Naive B cell (primary cell): Measurements from ENCODE around the gene PSG5. TPM values are rescaled to one million over a fixed set of nuclear protein-coding genes. Genes with fewer than 3 reads are reported as not detected.
"Not testable (repeated sequence)": the region's sequence is repeated elsewhere in the genome, so short reads cannot be mapped to it uniquely, and the experiment has no call there.

Experiments used
- ATAC-seq, 2 donors: fragments of 150-1000 bp; cut with Tn5 transposase; 2 replicates each; pipeline ENCODE4 v1.10.0; 2021; ENCODE audit warnings: low read depth in 2 of 2, mild to moderate bottlenecking in 2 of 2, moderate library complexity in 2 of 2
- DNase-seq: peaks from one replicate; pipeline ENCODE4 v3.0.0; 2022
- H3K27ac Mint-ChIP-seq, 6 donors: one replicate each; pipeline ENCODE4 v1.8.0; 2020 to 2022; ENCODE audit warnings: mild to moderate bottlenecking in 6 of 6, mixed read lengths in 6 of 6, moderate library complexity in 5 of 6, inconsistent platforms in 2 of 6
- H3K27me3 Mint-ChIP-seq, 3 donors: one replicate each; pipeline ENCODE4 v1.8.0; 2021 to 2022; ENCODE audit warnings: mixed read lengths in 3 of 3, mild to moderate bottlenecking in 1 of 3
- H3K36me3 Mint-ChIP-seq, 2 donors: one replicate each; pipeline ENCODE4 v1.8.0; 2020 to 2022; ENCODE audit warnings: mixed read lengths in 2 of 2, inconsistent platforms in 1 of 2, mild to moderate bottlenecking in 1 of 2
- H3K4me1 Mint-ChIP-seq, 3 donors: one replicate each; pipeline ENCODE4 v1.8.0; 2020 to 2022; ENCODE audit warnings: mixed read lengths in 3 of 3, inconsistent platforms in 1 of 3, mild to moderate bottlenecking in 1 of 3, moderate library complexity in 1 of 3
- H3K4me3 Mint-ChIP-seq, 8 donors: one replicate each; pipeline ENCODE4 v1.8.0; 2020 to 2022; ENCODE audit warnings: mild to moderate bottlenecking in 8 of 8, mixed read lengths in 8 of 8, moderate library complexity in 8 of 8, inconsistent platforms in 2 of 8
- H3K9me3 Mint-ChIP-seq, 7 donors: one replicate each; pipeline ENCODE4 v1.8.0; 2020 to 2022; ENCODE audit warnings: mixed read lengths in 7 of 7, mild to moderate bottlenecking in 5 of 7, inconsistent platforms in 2 of 7, moderate library complexity in 1 of 7
- polyA plus RNA-seq, 6 donors: library from polyadenylated mRNA; unstranded; fragments of 300-500 nt; fragmentation: Illumina TruSeq; gene quantifications; one replicate each; pipeline ENCODE4 v1.2.3, GENCODE V29; 2021; ENCODE audit warnings: low read depth in 6 of 6

Gene PSG5
- polyA plus RNA-seq, 6 donors from 2014 or later = not detected

- DNase-seq, ATAC-seq, H3K27ac Mint-ChIP-seq, H3K4me1 Mint-ChIP-seq, H3K4me3 Mint-ChIP-seq, H3K36me3 Mint-ChIP-seq: not testable (repeated sequence)
- Mint-ChIP-seq H3K27me3 (peaks cover 8 to 34% (median 16%) of the 10 kb centered on the region in 3 donors), H3K9me3 (peaks cover 0 to 10% (median 1%) of the 10 kb centered on the region in 7 donors)
These were observed 23.2 kb downstream of the PSG5 start for GRCh38 chr19:43163135-43163534.

DNA sequence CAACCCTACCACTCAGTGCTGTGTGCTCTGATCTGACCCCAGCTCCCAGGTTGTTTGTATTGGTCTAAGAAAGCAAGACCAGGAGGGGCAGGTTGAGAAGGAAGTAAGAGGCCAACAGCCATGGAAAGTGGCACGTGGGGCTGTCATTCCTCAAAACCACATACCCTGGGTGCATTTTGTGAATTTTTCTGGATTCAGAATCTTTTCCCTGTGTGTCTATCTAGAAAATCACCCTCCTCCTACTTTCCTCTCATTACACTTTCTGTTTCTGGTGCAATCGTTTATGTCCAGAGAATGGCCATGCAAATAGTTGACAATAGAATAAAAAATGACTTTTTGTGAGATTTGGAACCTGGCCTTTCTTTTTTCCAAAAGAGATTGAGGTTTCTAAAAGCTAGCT is 24.1 kb downstream of the PSG5 start:
- H3K27ac Mint-ChIP-seq, ATAC-seq, H3K4me1 Mint-ChIP-seq, DNase-seq, H3K36me3 Mint-ChIP-seq, H3K4me3 Mint-ChIP-seq: not testable (repeated sequence)
- Mint-ChIP-seq H3K9me3 (peaks cover 0 to 10% (median 1%) of the 10 kb centered on the region in 7 donors), H3K27me3 (peaks cover 8 to 34% (median 16%) of the 10 kb centered on the region in 3 donors)

DNA sequence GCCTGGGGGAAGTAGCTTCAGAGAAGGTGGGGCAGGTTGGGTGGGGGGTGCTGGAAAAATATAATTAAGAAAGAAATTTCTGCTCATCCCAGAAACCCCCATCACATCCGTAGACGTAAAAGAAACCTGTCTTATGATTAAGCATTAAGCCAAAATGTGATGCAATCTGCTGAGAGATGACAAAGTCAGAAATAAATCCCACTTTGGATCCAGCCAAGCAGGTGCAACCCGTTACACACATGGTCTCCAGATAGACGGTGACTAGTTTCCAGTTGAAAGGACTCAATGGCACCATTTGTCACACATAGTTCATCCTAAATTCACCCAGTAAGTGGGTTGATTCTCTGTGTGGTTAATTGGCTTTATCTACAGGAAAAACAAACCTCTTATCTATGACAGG is 34.1 kb downstream of the PSG5 start:
- H3K9me3 Mint-ChIP-seq = peaks cover 7 to 21% (median 14%) of the 10 kb centered on the region in 7 donors
- ATAC-seq = no peak
- no peak for DNase-seq
- no peak overlapping the region for H3K4me3 Mint-ChIP-seq
- H3K27ac Mint-ChIP-seq = no peak overlapping the region
- H3K36me3 Mint-ChIP-seq = peaks cover 0 to 7% of the 10 kb centered on the region in 2 donors
- peaks cover 0 to 5% (median 0%) of the 10 kb centered on the region in 3 donors for H3K4me1 Mint-ChIP-seq
- peaks cover 0 to 7% (median 0%) of the 10 kb centered on the region in 3 donors for H3K27me3 Mint-ChIP-seq

DNA sequence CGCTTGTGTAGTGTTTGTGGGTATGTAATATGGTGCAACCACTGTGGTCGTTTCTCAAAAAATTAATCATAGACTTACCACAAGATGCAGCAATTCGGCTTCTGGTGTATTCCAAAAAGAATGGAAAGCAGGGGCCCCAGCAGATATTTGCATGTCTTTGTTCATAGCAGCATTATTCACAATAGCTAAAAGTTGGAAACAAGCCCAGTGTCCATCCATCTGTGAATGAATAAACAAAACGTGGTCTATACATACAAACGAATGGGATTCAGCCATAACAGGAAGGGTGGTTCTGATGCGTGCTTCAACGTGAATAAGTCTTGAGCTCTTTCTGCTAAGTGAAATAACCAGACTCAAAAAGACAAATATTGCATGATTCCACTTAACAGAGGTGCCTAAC is 36.5 kb downstream of the PSG5 start:
- H3K27ac Mint-ChIP-seq, H3K4me1 Mint-ChIP-seq, ATAC-seq, H3K4me3 Mint-ChIP-seq, DNase-seq, H3K36me3 Mint-ChIP-seq: not testable (repeated sequence)
- peaks cover 8 to 21% (median 12%) of the 10 kb centered on the region in 3 donors for H3K27me3 Mint-ChIP-seq
- H3K9me3 Mint-ChIP-seq = peaks cover 0 to 18% (median 6%) of the 10 kb centered on the region in 7 donors

GRCh38 chr19:43148233-43148632 is 38.1 kb downstream of the PSG5 start:
- Mint-ChIP-seq H3K36me3 (peaks cover 0 to 5% of the 10 kb centered on the region in 2 donors), H3K27ac (no peak overlapping the region), H3K27me3 (peaks cover 8 to 21% (median 12%) of the 10 kb centered on the region in 3 donors), H3K4me1 (peaks cover 0 to 2% (median 0%) of the 10 kb centered on the region in 3 donors), H3K9me3 (peaks cover 0 to 17% (median 4%) of the 10 kb centered on the region in 7 donors), H3K4me3 (no peak overlapping the region)
- ATAC-seq (no peak), DNase-seq (no peak)

DNA sequence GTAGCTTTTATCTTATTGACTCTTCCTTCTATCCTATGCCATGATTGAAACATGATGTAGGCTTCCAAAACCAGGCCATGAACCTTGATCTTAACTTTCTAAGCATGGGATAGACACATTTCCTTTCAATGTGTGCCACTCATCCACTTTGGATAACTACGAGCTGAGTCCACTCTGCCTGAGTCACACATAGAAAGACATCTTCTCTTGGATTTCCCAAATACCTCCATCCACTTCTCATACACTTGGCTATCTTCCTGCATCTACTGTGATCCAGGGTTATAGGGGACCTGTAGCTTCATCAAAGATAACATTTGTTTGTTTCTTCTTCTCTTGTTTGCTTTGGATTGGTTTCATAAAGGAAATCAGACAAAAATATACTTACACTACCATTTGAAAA is 44.6 kb downstream of the PSG5 start:
- not testable (repeated sequence) for ATAC-seq, H3K4me3 Mint-ChIP-seq, H3K4me1 Mint-ChIP-seq, DNase-seq, H3K36me3 Mint-ChIP-seq, H3K27ac Mint-ChIP-seq
- peaks cover 14 to 30% (median 30%) of the 10 kb centered on the region in 3 donors for H3K27me3 Mint-ChIP-seq
- peaks cover 5 to 23% (median 14%) of the 10 kb centered on the region in 7 donors for H3K9me3 Mint-ChIP-seq

- Mint-ChIP-seq H3K27ac (peak overlapping the region in 1 of 6 donors; percentile 64), H3K4me1 (no peaks in the 10 kb centered on the region), H3K27me3 (peaks cover 0 to 9% (median 5%) of the 10 kb centered on the region in 3 donors), H3K36me3 (no peaks in the 10 kb centered on the region), H3K4me3 (no peak overlapping the region), H3K9me3 (peaks cover 0 to 3% (median 0%) of the 10 kb centered on the region in 7 donors)
- DNase-seq = no peak
- no peak for ATAC-seq
These were observed 53.6 kb downstream of the PSG5 start for GRCh38 chr19:43132696-43133095.

GRCh38 chr19:43131281-43131842 is 55.0 kb downstream of the PSG5 start:
- not testable (repeated sequence) for H3K9me3 Mint-ChIP-seq

GRCh38 chr19:43129197-43129596 is 57.1 kb downstream of the PSG5 start:
- not testable (repeated sequence) for H3K36me3 Mint-ChIP-seq, ATAC-seq, H3K4me3 Mint-ChIP-seq, H3K27ac Mint-ChIP-seq, H3K27me3 Mint-ChIP-seq, DNase-seq, H3K4me1 Mint-ChIP-seq, H3K9me3 Mint-ChIP-seq

More at GRCh38 chr19:43131281-43131842, 55.0 kb downstream of the PSG5 start:
- not testable (repeated sequence) for H3K27me3 Mint-ChIP-seq, ATAC-seq, DNase-seq, H3K36me3 Mint-ChIP-seq, H3K4me1 Mint-ChIP-seq
- peak overlapping the region in 1 of 6 donors; percentile 15 for H3K27ac Mint-ChIP-seq
- peak overlapping the region in 1 of 8 donors; percentile 30 for H3K4me3 Mint-ChIP-seq

GRCh38 chr19:43127336-43127735 is 59.0 kb downstream of the PSG5 start:
- H3K4me3 Mint-ChIP-seq, H3K27me3 Mint-ChIP-seq, H3K4me1 Mint-ChIP-seq, H3K9me3 Mint-ChIP-seq, H3K27ac Mint-ChIP-seq, H3K36me3 Mint-ChIP-seq, ATAC-seq, DNase-seq: not testable (repeated sequence)

DNA sequence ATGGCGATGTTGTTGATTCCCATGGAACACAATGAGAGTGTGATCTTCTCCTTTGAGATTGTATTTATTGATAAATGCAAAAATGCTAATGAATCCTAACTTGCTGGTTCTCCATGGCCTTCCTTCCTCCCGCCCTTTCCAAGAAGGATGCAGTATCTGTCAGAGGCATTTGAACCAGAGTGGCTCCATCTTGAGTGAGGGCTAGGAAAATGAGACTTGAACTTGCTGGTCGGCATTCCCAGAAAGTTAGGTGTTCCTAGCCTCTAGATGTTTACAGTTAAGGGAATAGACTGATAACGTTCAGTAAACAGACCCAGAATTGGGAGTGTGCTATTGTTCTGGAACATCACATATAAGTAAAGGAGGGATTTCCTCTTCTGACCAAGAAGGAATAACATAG is 59.6 kb downstream of the PSG5 start:
- no peak overlapping the region for H3K27ac Mint-ChIP-seq

GRCh38 chr19:43124360-43124759 is 62.0 kb downstream of the PSG5 start:
- Mint-ChIP-seq H3K36me3 (peaks cover 0 to 7% of the 10 kb centered on the region in 2 donors), H3K4me3 (no peak overlapping the region), H3K4me1 (no peaks in the 10 kb centered on the region), H3K9me3 (peaks cover 0 to 12% (median 6%) of the 10 kb centered on the region in 7 donors), H3K27me3 (peaks cover 0 to 19% (median 0%) of the 10 kb centered on the region in 3 donors), H3K27ac (no peak overlapping the region)
- DNase-seq (no peak), ATAC-seq (no peak)

More for the DNA sequence above, 59.6 kb downstream of the PSG5 start:
- peaks cover 0 to 7% of the 10 kb centered on the region in 2 donors for H3K36me3 Mint-ChIP-seq
- no peaks in the 10 kb centered on the region for H3K4me1 Mint-ChIP-seq
- H3K27me3 Mint-ChIP-seq = peaks cover 0 to 12% (median 0%) of the 10 kb centered on the region in 3 donors
- no peak for ATAC-seq
- peaks cover 0 to 11% (median 6%) of the 10 kb centered on the region in 7 donors for H3K9me3 Mint-ChIP-seq
- H3K4me3 Mint-ChIP-seq = no peak overlapping the region
- DNase-seq = no peak

DNA sequence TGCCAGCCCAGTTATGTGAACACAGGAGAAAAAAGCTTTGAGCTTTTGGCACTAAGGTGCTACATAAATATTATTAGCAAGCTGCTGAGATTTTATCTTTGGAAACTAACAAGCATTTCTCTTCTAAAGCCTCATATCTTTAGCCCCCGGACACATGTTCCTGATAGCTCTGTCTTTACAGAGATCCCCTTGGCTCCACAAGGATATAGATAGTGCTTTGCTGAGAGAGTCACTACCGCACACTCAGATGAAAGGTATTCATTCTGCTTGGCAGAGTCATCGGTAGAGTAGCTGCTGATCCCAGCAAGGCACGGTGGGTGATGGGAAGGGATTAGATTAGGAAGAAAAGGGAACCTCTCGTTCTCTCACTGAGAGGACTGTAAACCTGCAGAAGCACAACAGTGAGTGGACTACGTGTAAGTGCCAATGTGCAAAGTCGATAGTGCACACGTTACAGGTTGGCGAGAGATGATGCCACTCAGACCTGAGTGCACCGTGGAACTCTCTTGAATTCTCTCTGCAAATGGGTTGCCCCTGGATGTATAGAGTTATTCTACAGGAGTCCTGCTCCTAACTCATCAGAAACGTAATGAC is 65.8 kb downstream of the PSG5 start:
- DNase-seq, H3K27ac Mint-ChIP-seq, ATAC-seq, H3K4me1 Mint-ChIP-seq, H3K36me3 Mint-ChIP-seq, H3K4me3 Mint-ChIP-seq: not testable (repeated sequence)
- peaks cover 0 to 19% (median 0%) of the 10 kb centered on the region in 3 donors for H3K27me3 Mint-ChIP-seq
- peaks cover 4 to 22% (median 9%) of the 10 kb centered on the region in 7 donors for H3K9me3 Mint-ChIP-seq

- H3K27ac Mint-ChIP-seq, H3K4me3 Mint-ChIP-seq, H3K36me3 Mint-ChIP-seq, H3K4me1 Mint-ChIP-seq, DNase-seq, ATAC-seq: not testable (repeated sequence)
- Mint-ChIP-seq H3K27me3 (peaks cover 0 to 19% (median 0%) of the 10 kb centered on the region in 3 donors), H3K9me3 (peaks cover 9 to 28% (median 10%) of the 10 kb centered on the region in 7 donors)
These were observed 66.8 kb downstream of the PSG5 start for GRCh38 chr19:43119526-43119925.
